ENCODE data around the gene FOXK2. TPM values are rescaled to one million over a fixed set of nuclear protein-coding genes. Genes with fewer than 3 reads are reported as not detected.

The FOXK2 gene
- total and polyA plus RNA-seq, 2 donors (not counting 1 experiment from before 2014, with no cell fraction given), result 19.7 to 62.7 TPM

DNA sequence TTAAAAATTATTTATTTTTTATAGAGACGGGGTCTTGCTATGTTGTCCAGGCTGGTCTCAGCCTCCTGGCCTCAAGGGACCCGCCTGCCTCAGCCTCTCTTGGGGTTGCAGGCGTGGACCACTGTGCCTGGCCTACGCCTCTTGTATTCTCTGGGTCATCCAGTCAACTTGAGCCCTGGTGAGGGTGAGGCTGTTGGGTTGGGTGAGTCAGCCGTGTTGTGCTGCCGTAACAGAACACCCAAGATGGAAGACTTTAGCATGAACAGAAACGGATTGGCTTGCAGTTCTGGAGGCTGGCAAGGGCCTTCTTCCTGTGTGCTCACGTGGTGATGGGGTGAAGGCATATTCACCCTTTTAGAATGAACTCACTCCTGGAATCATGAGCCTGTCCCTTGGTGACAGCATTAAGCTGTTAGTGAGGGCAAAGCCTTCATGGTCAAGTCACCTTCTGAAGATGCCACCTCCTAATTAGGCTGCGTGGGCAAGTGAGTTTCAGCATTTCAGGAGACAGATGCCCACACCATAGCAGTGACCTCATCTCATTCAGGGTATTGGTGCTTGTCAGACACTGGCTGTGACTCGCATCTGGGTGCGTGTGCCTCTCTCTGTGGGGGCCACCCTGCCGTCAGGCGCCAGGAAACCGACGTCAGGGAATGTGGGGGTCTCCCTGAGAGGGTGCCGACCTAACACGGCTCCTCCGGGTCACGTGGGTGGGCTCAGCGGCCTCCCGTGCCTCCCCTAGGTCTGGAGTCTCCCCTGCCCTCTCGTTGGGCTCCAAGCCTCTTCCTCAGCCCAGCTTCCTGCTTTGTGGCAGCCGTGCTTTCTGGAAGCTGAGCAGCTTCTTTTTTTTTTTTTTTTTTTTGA lies 79.0 kb downstream of the FOXK2 start:
- WGBS (ENCODE audit: insufficient coverage), result 92% methylated on average over 22 of the region's 23 CpGs
- no peak for ATAC-seq (ENCODE audit: low read depth)
- no peak overlapping the region for H3K27ac Mint-ChIP-seq
- Histone ChIP-seq H3K27ac (ENCODE audit: low read length in 2 of 2) (no peak overlapping the region), H3K4me1 (ENCODE audit: control insufficient read depth in 2 of 2, insufficient read depth in 2 of 2, low read length in 2 of 2) (peaks cover 24 to 66% of the 10 kb centered on the region in 2 donors), H2AFZ (ENCODE audit: insufficient read depth, low read depth, low read length, poor library complexity, severe bottlenecking) (no peak overlapping the region), H3K4me2 (replicated peaks; ENCODE audit: low read depth, low read length, poor library complexity, severe bottlenecking) (no peak overlapping the region), H4K20me1 (ENCODE audit: control insufficient read depth, insufficient read depth, low read length, poor library complexity, severe bottlenecking) (peaks cover 12% of the 10 kb centered on the region), H3K79me2 (ENCODE audit: control insufficient read depth, insufficient read depth, low read length) (peaks cover 18% of the 10 kb centered on the region), H3K27me3 (replicated peaks in 1 of 4; ENCODE audit: control extremely low read depth in 1 of 4, control insufficient read depth in 3 of 4, insufficient read depth in 4 of 4, low read length in 3 of 4) (no peaks in the 10 kb centered on the region), H3K9me3 (ENCODE audit: control extremely low read depth in 1 of 3, control insufficient read depth in 2 of 3, insufficient read depth in 1 of 3, low read length in 2 of 3) (peaks cover 0 to 2% (median 0%) of the 10 kb centered on the region in 3 donors), H3K36me3 (replicated peaks in 1 of 2; ENCODE audit: control extremely low read depth in 1 of 2, control insufficient read depth in 1 of 2, extremely low read depth in 1 of 2, insufficient read depth in 2 of 2, low read length in 1 of 2) (peaks cover 0 to 37% of the 10 kb centered on the region in 2 experiments), H3K9ac (ENCODE audit: low read length) (no peak overlapping the region), H3K4me3 (ENCODE audit: control extremely low read depth in 1 of 5, extremely low read depth in 1 of 5, insufficient read depth in 1 of 5, low read depth in 2 of 5, low read length in 4 of 5) (no peak overlapping the region)
- TF ChIP-seq, protein P1, sequence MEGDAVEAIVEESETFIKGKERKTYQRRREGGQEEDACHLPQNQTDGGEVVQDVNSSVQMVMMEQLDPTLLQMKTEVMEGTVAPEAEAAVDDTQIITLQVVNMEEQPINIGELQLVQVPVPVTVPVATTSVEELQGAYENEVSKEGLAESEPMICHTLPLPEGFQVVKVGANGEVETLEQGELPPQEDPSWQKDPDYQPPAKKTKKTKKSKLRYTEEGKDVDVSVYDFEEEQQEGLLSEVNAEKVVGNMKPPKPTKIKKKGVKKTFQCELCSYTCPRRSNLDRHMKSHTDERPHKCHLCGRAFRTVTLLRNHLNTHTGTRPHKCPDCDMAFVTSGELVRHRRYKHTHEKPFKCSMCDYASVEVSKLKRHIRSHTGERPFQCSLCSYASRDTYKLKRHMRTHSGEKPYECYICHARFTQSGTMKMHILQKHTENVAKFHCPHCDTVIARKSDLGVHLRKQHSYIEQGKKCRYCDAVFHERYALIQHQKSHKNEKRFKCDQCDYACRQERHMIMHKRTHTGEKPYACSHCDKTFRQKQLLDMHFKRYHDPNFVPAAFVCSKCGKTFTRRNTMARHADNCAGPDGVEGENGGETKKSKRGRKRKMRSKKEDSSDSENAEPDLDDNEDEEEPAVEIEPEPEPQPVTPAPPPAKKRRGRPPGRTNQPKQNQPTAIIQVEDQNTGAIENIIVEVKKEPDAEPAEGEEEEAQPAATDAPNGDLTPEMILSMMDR (IDR thresholded peaks at IDR 0.05), result no peak
- no peak for TF ChIP-seq EZH2 (IDR thresholded peaks at IDR 0.05; ENCODE audit: borderline replicate concordance, insufficient read depth, low read depth, low read length, poor library complexity, severe bottlenecking)
- H3K9me3 Mint-ChIP-seq (ENCODE audit: insufficient read depth), result no peaks in the 10 kb centered on the region
- ChIA-PET POLR2A (no interaction called here), CTCF (interaction anchor here (0.7 kb wide), 1 partner anchor 631 kb away, joined by 3 read pairs; no protein-coding TSS in a partner anchor)
- no peak overlapping the region for H3K4me3 Mint-ChIP-seq
- no peaks in the 10 kb centered on the region for H3K27me3 Mint-ChIP-seq
- intact Hi-C loops (cut with micrococcal nuclease), result no loop called here
- H3K4me1 Mint-ChIP-seq, result peaks cover 60% of the 10 kb centered on the region
- DNase-seq, result no peak

All from B cell (primary cell).